Caki2 (cell line): ENCODE measurements around the gene TEX14. TPM values are rescaled to one million over a fixed set of nuclear protein-coding genes. Genes with fewer than 3 reads are reported as not detected.
"Not testable (repeated sequence)": the region's sequence is repeated elsewhere in the genome, so short reads cannot be mapped to it uniquely, and the experiment has no call there.

Source experiments
- DNase-seq: peaks from one replicate; pipeline ENCODE4 v3.0.0-alpha.2; 2015; ENCODE audit warnings: low read depth
- in situ Hi-C: cut with HindIII; loops from 2 replicates; pipeline ENCODE4 v1.10.0; 2016; ENCODE audit warnings: low sequenced_read_pairs, low pct_unique_long_range_greater_than_20kb, mixed read lengths
- total RNA-seq: library from RNA; depleted of rRNA; stranded (reverse); fragments of >200 nt; shearing (Covaris generic); gene quantifications from 2 replicates; pipeline ENCODE4 v1.2.3, GENCODE V29; 2014; ENCODE audit warnings: low replicate concordance

The TEX14 gene
- total RNA-seq, 1 experiment from 2014 or later, result not detected

GRCh38 chr17:58661499-58661898 is 30.3 kb downstream of the TEX14 start:
- in situ Hi-C loops, result no loop called here
- DNase-seq, result no peak

- in situ Hi-C loops, result no loop called here
- DNase-seq, result no peak
Observed at GRCh38 chr17:58660621-58661020, 31.2 kb downstream of the TEX14 start.

GRCh38 chr17:58659714-58660084 is 32.1 kb downstream of the TEX14 start:
- in situ Hi-C loops, DNase-seq: not testable (repeated sequence)

DNA sequence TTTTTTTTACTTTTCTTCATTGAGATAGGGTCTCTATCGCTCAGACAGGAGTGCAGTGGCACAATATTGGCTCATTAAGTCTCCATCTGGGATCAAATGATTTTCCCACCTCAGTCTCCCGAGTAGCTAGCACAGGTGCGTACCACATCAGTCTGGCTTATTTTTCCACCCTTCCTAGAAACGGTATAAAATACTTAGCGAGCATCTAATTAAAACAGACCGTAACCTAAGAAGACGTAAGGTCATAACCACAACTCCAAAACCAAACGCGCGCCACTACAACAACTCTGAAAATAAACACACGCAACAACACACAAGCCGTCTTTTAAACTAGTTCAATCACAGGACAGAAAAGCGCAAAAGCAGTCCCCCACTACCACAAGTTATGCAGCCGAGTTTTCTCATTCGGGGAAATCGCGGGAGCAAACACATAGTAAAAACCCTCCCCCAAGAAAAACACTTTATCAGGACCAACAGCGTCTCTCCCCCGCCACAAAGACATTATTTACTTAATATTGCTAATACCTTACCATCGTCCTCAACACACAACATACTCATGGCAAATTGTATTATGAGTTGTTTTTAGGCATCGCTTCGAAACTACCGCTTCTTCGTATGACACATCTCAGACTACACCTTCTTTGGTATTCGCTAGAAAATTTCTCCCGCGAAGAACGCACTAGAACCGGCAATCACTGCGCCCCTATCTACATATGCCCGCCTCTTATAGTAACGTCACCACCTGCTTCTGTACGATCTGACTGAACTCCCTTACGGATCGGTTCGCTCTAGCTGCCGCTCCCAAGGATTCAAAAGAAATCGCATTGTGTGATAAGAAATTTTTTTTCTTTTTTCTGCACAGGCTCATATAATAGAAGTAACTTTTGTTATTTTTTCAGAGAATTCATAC is 32.8 kb downstream of the TEX14 start:
- peak; percentile 99 for DNase-seq
- in situ Hi-C loops, result no loop called here

GRCh38 chr17:58657962-58658803 is 33.7 kb downstream of the TEX14 start:
- DNase-seq, in situ Hi-C loops: not testable (repeated sequence)

DNA sequence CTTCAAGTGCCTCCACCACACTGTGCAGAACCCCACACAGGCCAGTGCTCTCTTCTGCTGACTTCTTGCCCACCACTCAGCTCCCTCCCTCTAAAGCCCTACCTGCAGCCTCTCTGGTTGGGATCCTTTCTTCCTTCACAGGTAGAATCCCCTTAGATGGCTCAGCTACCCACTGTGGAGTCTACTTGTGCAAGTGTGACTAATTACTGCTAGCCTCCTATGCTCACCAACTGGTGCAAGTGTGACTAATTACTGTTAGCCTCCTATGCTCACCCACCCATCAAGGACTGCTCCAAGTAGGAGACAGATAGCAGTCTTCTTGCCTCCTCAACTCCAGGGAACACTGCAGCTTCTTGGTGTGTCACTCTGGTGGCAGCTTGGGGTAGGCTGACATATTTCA is 43.6 kb downstream of the TEX14 start:
- in situ Hi-C loops, result no loop called here

DNA sequence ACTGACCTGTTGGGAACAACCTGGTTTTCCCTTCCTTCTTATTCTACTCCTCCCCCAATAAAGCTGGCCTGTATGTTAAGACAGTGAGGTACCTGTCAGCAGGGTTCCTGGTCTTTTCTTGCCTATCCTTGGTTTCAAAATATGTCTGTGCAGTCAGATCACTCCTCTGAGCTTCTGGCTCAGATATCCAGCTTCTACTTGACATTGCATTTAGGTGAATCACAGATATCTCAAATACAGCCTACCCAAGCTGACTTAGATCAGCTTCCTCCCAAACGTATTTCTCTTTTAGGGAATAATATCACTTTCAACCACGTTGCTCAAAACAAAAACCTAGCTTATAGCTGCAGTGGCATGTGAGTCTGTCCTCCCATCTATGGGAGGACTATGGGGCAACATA is 48.7 kb downstream of the TEX14 start:
- in situ Hi-C loops, result no loop called here
- no peak for DNase-seq

More for the DNA sequence above, 43.6 kb downstream of the TEX14 start:
- DNase-seq, result no peak

- in situ Hi-C loops, result no loop called here
- no peak for DNase-seq
Observed at GRCh38 chr17:58641887-58642311, 49.9 kb downstream of the TEX14 start.

- in situ Hi-C loops, result no loop called here
- no peak for DNase-seq
Observed at GRCh38 chr17:58640202-58640601, 51.6 kb downstream of the TEX14 start.

GRCh38 chr17:58639681-58640080 is 52.2 kb downstream of the TEX14 start:
- in situ Hi-C loops, result no loop called here
- no peak for DNase-seq

GRCh38 chr17:58637011-58637570 is 54.8 kb downstream of the TEX14 start:
- DNase-seq, result no peak
- in situ Hi-C loops, result no loop called here

GRCh38 chr17:58632324-58633314 is 59.2 kb downstream of the TEX14 start:
- DNase-seq, result no peak
- in situ Hi-C loops, result no loop called here

- DNase-seq, result peak; percentile 99
- in situ Hi-C loops, result no loop called here
Observed at GRCh38 chr17:58631523-58632323, 60.1 kb downstream of the TEX14 start.

DNA sequence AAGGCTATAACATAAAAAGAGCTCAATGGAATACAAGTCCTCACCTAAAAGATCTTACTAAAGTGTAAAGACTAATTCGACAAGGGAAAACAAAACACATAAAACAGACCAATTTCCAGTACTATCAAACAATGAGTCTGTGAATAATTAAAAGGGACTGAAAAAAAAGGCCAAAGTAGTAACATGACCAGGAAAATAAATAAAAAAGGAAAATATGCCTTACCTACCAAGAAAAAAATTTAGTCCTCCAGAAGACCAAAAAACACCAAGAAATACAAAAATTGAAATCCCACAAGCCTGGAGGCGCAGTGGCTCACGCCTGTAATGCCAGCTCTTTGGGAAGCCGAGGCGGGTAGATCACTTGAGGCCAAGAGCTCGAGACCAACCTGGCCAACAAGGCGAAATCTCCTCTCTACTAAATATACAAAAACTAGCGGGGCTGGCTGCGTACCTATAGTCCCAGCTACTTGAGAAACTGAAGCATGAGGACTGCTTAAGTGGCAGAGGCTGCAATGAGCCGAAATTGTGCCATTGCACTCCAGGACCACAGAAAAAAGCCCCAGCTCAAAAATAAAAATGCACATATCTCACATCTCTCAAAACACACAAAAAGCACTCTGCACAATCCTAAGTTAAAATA is 60.8 kb downstream of the TEX14 start:
- in situ Hi-C loops, result no loop called here
- no peak for DNase-seq

DNA sequence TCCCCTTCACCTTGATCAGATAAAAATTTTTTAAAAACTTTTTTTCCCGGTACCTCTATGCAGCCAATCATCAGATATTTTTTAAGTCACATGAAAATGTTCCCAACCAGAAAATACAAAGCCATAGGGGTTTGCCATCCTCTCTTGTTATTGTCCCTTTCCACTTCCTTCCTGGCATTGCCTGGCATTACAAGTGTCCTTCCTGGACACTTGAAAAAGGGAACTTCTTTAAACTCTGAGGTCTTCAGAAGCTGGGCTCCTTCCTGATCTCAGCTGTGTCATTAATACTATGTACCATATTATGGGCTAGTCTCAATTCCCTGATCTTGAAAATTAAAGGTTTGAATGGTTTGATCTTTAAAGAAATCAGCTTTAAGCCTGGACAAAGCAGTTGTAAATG is 64.9 kb downstream of the TEX14 start:
- in situ Hi-C loops, result no loop called here
- DNase-seq, result no peak

DNA sequence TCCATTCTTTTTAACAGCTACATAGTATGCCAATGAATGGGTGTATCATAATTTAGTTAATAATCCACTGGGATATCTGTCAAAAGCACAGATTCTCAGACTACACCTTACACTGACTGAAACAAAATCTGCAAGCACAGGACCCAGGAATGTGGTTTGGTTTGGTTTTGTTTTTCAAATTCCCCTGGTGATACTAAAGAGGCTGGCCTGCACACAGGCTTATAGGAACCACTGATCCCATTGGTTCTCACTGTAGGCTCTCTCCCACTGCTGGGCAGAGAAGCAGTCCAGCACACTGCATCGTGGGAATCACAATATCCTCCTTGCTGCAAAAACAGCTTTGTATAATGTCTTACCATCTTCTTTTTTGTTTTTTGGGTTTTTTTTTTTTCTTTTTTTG is 67.1 kb downstream of the TEX14 start:
- in situ Hi-C loops, result no loop called here
- DNase-seq, result no peak

GRCh38 chr17:58621174-58621573 is 70.7 kb downstream of the TEX14 start:
- in situ Hi-C loops, result no loop called here
- no peak for DNase-seq
